HG03135 (cell line): Measurements from ENCODE around the gene PEX16.

Source experiments
- ATAC-seq: cut with Tn5 transposase; IDR thresholded peaks from one replicate; pipeline ENCODE4 v1.9.1; 2021; ENCODE audit warnings: mild to moderate bottlenecking, moderate library complexity; ENCODE audit not compliant: unreplicated experiment

PEX16 gene

DNA sequence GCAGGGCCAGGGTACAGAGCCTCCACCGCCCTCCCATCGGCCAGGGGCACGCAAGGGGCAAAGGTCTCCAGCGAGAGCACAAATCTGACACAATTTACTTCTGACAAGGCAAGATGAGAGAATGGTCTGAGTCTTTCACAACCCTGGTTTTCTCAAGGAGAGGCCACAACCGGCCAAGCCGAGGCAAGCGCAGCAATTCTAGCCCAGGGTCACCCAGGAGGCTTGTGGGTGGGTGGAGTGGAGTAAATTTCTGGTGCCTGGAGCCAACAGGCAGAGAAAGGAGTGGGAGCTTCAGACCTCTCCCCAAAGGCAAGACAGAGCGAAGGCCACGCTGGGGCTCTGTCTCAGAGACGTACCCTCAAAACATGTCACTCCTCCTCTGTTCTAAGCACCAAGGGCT lies 14.1 kb upstream of the PEX16 start:
- ATAC-seq: no peak

DNA sequence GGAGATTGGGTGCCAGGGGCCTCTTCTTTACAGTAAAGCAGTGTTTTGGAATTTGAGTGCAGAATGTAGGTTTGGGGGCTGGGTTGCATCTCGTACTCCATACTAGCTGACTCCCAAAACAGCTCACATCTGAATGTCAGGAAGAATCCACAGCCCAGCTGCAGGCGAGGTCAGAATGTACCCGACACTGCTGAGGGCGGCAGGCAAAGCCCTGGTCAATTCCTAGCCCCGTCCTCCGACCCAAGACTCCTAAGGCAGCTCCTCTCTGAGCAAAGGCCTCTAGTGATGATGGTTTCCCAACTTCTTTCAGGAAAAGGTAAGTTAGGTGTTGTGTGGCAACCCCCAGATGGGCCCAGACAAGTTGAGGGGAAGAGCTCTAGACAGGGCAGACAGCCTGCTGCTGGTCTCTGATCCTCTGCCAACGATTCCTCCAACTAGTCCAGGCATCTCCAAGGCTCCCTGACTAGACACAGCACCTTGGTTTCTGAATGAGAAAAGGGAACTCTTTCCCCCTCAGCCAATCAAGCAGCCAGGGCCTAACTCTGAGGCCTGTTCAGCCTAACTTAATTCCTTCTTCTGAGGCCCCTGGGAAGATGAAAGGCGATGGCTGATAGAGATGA lies 13.4 kb upstream of the PEX16 start:
- no peak for ATAC-seq

DNA sequence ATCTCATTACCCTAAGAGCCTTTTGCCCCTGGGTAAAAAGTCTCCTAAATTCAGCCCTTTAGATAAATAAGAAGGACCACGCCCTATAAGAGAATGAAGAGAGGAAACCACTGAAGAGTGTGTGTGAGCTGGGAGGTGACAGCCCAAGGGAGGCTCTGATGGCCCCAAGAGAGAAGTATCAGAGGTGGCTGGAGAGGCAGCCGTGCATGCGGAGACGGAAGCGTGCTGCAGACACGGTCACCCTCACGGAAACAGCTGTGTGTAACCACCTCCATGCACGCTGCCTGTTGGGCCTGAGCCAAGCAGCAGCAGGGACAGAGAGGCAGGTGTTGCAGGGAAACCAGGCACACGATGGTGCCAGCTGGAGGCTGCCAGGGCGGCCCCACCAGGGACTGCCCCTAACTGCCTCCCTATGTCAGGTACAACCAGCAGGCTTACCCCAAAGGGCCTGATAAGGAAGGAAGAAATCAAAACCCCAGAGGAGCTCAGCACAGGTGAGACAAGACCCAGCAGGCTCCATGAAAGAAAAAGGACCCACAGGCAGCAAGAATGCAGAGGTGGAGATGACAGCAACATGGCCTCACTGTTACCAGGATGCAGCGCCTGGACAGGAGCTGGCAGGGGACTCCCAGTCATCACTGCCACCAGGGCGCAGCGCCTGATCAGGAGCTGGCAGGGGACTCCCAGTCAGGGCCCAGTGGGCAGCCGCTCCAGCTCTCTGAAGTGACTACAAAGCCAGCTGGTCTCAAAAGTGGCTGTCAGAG lies 12.5 kb upstream of the PEX16 start:
- peak; percentile 82 for ATAC-seq

DNA sequence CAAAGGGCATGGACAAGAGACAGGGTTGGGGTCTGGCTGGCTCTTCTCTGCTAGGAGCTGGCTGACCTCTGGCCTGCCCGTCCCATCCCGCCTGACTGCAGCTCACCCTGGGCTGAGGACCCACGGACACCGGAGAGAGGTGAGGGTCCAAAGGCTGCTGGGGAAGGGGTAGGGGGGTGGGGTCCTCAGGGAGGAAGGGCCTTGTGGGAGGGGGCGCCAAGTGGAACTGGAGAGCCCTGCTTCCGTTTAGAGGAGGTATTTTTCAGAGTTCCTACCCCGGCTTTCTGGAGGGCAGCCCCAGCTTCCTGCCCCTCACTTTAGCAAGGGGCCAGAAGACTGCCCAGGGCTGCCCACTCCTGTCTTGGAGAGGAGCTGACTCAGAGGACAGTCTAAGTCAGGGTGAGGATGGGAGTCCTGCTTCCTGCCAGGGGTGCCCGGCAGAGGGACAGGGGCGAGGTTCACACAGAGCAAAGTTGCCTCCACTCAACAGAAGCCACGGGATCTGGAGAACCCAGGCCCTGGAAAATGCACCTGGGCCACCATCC lies 11.9 kb upstream of the PEX16 start:
- peak; percentile 28 for ATAC-seq

DNA sequence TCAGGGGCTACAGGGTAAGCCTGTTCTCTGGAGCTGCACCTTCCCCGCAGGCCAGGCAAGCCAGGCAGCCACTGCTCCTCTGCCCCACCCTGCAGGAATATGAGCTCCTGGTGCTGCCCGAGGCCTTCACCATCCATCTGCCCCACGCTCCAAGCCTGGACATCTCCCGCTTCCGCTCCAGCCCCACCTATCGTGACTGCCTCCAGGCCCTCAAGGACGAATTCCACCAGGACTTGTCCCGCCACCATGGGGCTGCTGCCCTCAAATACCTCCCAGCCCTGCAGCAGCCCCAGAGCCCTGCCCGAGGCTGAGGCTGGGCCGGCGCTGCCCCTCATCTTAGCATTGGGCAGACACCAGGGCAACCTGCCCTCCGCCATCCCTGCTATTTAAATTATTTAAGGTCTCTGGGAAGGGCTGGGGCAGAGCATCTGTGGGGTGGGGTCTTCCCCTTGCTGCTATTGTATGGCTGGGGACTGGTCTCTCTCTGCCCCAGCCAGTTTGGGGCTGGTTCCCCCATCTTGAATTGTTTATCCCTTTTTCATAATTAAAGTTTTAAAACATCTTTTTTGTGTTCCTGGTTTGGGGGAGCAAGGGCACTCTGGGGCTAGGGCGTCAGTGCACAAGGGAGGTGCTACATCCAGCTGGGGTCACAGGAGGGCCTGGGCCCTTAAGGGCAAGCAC lies 11.0 kb upstream of the PEX16 start:
- no peak for ATAC-seq

DNA sequence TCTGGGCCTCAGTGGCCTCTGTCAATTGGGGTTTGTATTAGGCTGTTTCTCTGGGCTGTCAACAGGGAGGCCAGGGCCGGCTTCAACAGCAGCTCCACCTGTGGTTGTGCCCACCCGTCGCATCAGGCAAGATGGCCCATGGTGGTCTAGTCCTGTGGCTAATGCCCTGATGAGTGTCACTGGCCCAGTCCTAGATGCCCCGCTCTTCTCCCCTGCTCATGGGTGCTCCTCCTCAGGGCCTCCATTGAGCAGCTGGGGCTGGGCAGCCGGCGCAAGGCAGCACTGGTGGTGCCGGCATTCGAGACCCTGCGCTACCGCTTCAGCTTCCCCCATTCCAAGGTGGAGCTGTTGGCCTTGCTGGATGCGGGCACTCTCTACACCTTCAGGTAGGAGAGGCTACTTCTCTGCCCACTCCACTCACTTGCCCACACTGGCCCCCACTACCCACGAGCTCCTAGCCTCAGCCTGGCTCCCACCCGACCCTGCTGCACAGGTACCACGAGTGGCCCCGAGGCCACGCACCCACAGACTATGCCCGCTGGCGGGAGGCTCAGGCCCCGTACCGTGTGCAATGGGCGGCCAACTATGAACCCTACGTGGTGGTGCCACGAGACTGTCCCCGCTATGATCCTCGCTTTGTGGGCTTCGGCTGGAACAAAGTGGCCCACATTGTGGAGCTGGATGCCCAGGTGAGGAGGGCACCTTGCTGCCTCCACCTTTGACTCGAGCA lies 10.2 kb upstream of the PEX16 start:
- ATAC-seq: no peak

DNA sequence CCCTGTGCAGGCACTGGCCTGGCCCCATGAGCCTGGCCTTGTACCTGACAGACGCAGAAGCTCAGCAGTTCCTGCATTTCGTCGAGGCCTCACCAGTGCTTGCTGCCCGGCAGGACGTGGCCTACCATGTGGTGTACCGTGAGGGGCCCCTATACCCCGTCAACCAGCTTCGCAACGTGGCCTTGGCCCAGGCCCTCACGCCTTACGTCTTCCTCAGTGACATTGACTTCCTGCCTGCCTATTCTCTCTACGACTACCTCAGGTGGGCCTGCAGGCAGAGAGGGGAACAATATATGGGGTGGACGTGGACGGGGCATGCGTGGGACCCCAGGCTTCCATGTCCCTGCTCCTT lies 9.6 kb upstream of the PEX16 start:
- no peak for ATAC-seq

DNA sequence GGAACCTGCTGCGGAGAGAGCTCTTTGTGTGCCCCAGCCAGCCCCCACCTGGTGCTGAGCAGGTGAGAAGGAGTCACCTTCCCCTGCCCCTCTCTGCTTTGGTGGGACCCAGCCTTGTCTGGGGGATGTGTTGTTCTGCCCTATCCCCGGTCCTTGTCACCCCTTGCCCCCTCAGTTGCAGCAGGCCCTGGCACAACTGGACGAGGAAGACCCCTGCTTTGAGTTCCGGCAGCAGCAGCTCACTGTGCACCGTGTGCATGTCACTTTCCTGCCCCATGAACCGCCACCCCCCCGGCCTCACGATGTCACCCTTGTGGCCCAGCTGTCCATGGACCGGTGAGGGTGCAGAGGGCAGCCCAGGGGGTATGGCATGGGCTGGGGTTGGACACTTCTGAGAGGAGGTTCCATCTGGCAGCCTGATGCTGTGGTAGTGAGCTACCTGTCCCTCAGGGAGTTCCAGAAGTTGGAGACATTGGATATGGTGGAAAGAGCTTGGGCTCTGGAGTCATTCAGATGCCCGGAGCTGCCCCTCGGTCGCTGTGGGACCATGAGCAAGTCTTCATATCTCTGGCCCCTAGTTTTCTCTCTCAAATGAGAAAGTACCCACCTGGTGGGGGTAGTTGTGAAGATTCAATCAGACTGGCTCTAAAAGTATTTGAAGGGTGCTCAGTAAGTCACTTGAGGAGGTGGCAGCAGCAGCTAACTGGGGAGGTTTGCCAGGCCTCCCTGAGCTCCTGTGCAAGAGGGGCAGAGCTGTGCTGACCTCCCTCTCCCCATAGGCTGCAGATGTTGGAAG lies 9.1 kb upstream of the PEX16 start:
- ATAC-seq: no peak

DNA sequence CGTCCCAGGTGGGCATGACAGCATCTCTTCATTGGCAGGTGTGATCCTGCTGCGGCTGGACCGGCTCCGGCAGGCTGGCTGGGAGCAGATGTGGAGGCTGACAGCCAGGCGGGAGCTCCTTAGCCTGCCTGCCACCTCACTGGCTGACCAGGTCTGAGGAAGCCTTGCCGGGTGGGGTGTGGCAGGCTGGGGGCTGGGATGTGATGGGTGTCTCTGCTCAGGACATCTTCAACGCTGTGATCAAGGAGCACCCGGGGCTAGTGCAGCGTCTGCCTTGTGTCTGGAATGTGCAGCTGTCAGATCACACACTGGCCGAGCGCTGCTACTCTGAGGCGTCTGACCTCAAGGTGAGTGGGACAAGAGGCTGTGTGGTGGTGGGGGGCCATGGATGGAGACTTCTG lies 8.3 kb upstream of the PEX16 start:
- no peak for ATAC-seq

DNA sequence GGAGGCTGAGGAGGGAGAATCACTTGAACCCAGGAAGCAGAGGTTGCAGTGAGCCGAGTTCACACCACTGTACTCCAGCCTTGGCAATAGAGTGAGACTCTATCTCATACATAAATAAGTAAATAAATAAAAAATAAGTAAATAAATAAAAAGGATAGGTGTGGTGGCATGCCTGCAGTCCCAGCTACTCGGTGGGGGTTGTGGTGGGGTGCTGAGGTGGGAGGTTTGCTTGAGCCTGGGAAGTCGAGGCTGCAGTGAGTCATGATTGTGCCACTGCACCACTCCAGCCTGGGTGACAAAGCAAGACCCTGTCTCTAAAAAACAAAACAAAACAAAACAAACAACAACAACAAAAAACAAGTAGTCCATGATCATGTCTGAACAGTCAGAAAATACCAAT lies 7.9 kb upstream of the PEX16 start:
- no peak for ATAC-seq

DNA sequence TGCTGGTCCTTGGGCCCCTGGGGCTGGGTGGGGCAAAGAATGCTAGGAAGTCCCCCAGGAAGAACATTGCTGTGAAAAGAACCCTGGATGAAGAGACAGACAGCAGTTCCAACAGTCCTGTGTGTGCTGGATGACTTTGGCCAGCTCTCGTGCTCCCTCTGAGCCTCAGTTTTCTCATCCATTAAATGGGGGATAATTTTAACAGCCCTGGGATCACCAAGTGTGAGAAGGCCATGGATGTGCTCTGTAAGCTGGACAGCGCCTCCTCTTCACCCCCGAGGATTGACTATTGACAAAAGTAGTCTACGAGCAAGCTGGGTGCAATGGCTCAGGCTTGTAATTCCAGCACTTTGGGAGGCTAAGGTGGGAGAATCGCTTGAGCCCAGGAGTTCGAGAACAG lies 7.2 kb upstream of the PEX16 start:
- ATAC-seq: no peak

DNA sequence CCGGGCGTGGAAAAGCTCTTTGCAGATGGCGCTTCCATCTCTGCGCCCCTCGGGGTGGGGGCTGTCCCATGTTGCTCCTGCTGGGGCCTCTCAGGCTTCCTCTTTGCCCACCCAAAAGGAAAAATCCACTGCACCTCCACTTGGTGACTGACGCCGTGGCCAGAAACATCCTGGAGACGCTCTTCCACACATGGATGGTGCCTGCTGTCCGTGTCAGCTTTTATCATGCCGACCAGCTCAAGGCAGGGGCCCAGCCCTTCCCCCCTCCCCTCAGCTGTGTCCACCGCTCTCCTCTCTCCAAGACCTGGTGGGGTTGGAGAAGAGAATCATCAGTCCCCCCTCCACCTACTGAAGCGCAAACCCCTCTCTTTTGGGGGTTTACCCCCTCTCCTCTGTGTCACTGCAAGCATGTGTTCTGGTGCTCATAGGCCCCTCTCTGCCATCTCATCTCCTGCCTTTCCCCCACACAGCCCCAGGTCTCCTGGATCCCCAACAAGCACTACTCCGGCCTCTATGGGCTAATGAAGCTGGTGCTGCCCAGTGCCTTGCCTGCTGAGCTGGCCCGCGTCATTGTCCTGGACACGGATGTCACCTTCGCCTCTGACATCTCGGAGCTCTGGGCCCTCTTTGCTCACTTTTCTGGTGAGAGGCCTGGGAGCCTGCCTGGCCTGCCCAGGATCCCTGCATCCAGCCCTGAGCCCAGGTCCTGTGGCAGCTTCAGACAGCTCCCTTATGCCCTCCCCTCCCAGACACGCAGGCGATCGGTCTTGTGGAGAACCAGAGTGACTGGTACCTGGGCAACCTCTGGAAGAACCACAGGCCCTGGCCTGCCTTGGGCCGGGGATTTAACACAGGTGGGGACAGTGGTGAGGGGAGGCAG lies 6.6 kb upstream of the PEX16 start:
- ATAC-seq: no peak

DNA sequence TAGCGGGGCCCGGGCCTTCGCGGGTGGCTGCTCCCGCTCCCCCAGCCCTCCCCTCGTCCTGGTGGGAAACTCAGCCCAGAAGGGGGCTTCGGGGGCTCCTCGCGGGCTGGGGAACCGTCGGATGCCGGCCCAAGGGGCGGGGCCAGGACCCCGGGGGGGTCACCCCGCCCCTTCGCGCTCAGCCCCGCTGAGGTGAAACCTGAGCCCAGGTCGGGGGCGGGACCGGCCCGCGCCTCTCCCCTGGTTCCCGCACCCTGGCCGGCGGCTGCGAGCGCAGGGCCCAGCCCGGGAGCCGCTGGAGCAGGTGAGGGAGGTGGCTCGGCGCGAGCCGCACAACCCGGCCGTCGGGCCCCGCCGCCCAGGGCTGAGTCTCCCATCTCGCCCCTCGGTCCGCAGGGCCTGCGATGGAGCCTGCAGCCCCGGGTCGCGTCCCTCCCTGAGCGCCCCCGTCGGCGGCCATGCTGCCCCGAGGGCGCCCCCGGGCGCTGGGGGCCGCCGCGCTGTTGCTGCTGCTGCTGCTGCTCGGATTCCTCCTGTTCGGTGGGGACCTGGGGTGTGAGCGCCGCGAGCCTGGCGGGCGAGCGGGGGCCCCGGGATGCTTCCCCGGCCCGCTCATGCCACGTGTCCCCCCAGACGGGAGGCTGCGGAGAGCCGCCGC lies 4.9 kb upstream of the PEX16 start, which contains the start of gene LARGE2:
LARGE2 (plus strand) TSS at position 232 of the 658 bp plus-strand sequence; CDS start at position 459, 227 bp downstream.
- no peak for ATAC-seq

DNA sequence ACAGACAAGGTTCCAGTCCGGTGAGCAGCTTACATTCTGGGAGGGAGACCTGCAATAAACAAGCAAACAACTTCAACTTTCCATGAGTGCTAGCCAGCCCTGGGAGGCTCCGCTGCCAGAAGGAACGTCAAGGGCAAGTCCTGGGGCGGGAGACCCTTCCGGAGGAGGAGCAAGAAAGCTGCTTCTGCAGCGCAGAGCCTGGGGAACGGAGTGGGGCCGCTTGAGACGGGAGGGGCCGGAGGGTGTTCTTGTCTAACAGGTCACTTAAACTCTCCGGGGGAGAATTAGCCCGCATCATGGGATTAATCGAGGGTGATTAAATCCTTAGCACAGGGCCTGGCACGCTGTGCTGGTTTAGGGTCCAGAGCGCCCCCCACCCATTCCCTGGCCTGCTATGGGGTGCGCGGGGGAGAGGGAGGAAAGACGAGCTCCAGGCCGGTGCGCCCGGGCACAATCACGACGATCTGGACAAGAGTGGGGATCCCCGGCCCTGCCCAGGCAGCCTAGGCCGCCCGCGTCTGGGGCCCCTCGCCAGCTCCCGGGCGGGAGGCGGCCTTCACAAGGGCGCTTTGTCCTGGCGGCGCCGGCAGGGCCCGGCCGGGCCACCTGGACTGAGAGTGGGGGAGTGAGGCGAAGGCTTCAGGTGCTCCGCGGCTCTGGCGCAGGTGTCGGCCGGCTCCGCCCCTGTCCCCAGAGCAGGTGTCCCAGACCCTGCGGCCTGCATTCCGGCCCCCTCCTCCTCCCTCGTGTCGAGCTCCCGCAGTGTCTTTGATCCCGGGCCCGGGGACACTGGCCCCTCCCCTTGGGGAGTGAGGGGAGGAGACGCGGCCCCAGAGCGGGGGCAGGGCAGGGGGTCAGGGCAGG lies 4.1 kb upstream of the PEX16 start:
- no peak for ATAC-seq

DNA sequence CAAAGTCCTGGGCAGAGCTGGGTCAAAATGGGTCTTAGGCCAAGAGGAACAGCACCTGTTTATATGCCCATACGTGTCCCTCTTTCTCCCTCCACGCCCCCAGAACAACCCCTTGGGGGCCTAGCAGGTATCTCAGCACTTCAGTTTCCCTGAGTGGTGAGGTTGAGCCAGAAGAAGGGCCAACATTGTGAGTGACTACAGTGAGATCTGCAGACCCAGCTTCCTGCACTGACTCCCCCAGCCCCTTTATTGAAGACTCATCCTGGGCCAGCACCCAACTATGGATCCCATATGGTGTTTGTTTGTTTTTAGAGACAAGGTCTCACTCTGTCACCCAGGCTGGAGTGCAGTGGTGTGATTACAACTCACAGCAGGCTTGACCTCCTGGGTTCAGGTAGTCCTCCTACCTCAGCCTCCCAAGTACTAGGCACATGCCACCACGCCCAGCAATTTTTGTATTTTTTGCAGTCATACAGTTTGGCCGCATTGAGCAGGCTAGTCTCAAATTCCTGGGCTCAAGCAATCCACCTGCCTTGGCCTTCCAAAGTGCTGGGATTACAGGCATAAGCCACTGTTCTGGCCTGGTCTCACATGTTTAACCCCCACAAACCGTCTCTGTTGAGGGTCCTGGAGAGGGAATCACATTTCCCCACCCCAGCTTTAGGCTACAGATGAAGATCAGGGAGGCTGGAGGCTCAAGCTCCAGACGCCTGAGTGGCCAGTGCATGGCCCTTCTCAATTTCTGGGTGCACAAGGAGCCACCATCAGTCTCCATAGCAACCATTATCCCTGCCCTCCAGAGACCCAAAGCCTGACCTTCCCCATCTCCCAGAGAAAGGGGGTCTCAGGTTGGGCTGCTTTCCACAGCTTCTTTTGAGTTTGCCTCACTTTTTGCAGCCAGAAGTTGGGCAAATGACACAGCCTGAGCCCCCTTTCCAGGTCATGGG lies 3.1 kb upstream of the PEX16 start:
- no peak for ATAC-seq

DNA sequence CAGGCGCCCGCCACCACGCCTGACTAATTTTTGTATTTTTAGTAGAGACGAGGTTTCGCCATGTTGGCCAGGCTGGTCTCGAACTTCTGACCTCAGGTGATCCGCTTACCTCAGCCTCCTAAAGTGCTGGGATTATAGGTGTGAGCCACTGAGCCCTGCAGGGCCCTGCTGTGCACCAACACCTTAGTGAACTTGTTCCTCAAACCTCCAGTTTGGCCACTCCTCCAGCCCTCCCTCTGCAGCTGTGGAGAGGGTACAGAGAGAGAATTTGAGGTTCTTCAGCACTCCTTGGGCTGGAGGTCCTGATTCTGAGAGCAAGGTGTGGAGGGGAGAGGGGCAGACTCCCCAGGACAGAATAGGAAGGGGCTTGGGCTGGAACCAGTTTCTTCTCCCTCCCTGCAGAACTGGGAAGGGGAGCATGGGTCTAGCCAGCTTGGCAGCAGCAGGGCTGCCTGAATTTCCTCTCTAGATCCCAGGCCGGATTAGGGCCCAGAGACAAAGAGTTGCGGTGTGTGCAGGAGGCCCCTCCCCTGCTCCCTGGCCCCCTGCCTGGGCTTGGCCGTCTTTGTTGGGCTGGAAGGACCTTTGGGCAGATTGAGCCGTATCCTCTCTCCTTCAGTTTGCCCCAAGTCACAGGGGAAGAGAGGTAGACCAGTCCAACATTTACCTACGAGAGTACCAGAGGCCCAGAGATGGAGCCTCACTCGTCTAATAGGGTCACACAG lies 2.3 kb upstream of the PEX16 start:
- no peak for ATAC-seq
